GM21619 (cell line): ENCODE results near the gene TLL2.

Experiments
- ATAC-seq: cut with Tn5 transposase; IDR thresholded peaks from one replicate; pipeline ENCODE4 v1.9.1; 2021; ENCODE audit not compliant: unreplicated experiment

The TLL2 gene

GRCh38 chr10:96468845-96469244 lies 44.9 kb downstream of the TLL2 start:
- no peak for ATAC-seq

GRCh38 chr10:96465599-96465998 lies 48.1 kb downstream of the TLL2 start:
- ATAC-seq = no peak

- ATAC-seq = no peak
Observed at GRCh38 chr10:96463562-96463961, 50.2 kb downstream of the TLL2 start.

- no peak for ATAC-seq
Observed at GRCh38 chr10:96462606-96463151, 51.0 kb downstream of the TLL2 start.

- no peak for ATAC-seq
Observed at GRCh38 chr10:96460316-96460715, 53.4 kb downstream of the TLL2 start.

GRCh38 chr10:96457341-96457740 lies 56.4 kb downstream of the TLL2 start:
- ATAC-seq = no peak

- no peak for ATAC-seq
Observed at GRCh38 chr10:96456296-96456840, 57.4 kb downstream of the TLL2 start.

- no peak for ATAC-seq
Observed at GRCh38 chr10:96453856-96454583, 59.7 kb downstream of the TLL2 start.

- ATAC-seq = no peak
Observed at GRCh38 chr10:96452494-96453153, 61.1 kb downstream of the TLL2 start.

GRCh38 chr10:96450529-96451207 lies 63.1 kb downstream of the TLL2 start:
- no peak for ATAC-seq

- no peak for ATAC-seq
Observed at GRCh38 chr10:96448558-96448957, 65.2 kb downstream of the TLL2 start.

- no peak for ATAC-seq
Observed at GRCh38 chr10:96448021-96448457, 65.7 kb downstream of the TLL2 start.

- no peak for ATAC-seq
Observed at GRCh38 chr10:96446966-96447596, 66.6 kb downstream of the TLL2 start.

- no peak for ATAC-seq
Observed at GRCh38 chr10:96441987-96442643, 71.6 kb downstream of the TLL2 start.

GRCh38 chr10:96441322-96441885 lies 72.3 kb downstream of the TLL2 start:
- no peak for ATAC-seq

- ATAC-seq = no peak
Observed at GRCh38 chr10:96440361-96441292, 73.1 kb downstream of the TLL2 start.

- no peak for ATAC-seq
Observed at GRCh38 chr10:96439725-96440124, 74.0 kb downstream of the TLL2 start.

GRCh38 chr10:96436035-96436434 lies 77.7 kb downstream of the TLL2 start:
- ATAC-seq = no peak
